Stimulated activated effector memory CD8-positive, alpha-beta T cell treated with anti-CD3 and anti-CD28 coated beads, Interleukin-12 subunit alpha, Interleukin-12 subunit beta, amount 100 ng/mL, for 72 hours (primary cell): ENCODE measurements around the gene SSU72.

Experiments
- ATAC-seq: fragments of 150-1000 bp; cut with Tn5 transposase; 2 replicates; pipeline ENCODE4 v1.10.0; 2021
- DNase-seq, 2 donors: peaks; one replicate each; pipeline ENCODE4 v3.0.0; 2021 to 2022; ENCODE audit warnings: low spot score in 2 of 2
- H3K27ac Mint-ChIP-seq: one replicate; pipeline ENCODE4 v1.8.0; 2022; ENCODE audit warnings: mild to moderate bottlenecking, mixed read lengths
- H3K36me3 Mint-ChIP-seq: one replicate; pipeline ENCODE4 v1.8.0; 2022; ENCODE audit warnings: mild to moderate bottlenecking, mixed read lengths
- H3K4me1 Mint-ChIP-seq: one replicate; pipeline ENCODE4 v1.8.0; 2022; ENCODE audit warnings: mixed read lengths
- H3K4me3 Mint-ChIP-seq: one replicate; pipeline ENCODE4 v1.8.0; 2022; ENCODE audit warnings: mild to moderate bottlenecking, mixed read lengths
- H3K9me3 Mint-ChIP-seq: one replicate; pipeline ENCODE4 v1.8.0; 2022; ENCODE audit warnings: mixed read lengths

SSU72 gene

DNA sequence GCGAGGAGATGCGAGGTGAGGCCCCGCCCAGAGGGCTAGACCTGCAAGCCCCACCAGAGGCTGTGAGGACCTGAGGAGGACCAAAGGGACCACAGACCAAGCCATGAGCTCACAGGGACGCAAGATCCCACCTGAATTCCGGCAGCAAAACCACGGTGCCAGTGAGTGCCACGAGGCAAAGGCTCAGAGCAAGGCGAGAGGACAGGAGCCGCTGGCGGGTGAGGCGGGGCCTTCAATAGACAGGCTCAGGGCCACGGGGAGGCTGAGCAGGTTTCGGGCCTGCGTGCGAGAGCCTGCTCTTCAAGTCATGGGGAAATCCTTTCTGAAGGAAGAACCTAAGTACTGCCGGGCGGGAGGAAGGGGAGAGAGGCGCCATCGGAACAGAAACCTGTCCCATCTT, 27.2 kb downstream of the SSU72 start:
- no peak overlapping the region for H3K27ac Mint-ChIP-seq
- ATAC-seq (no peak), DNase-seq (no peak)
- H3K4me3 Mint-ChIP-seq: no peak overlapping the region
- peaks cover 19% of the 10 kb centered on the region for H3K36me3 Mint-ChIP-seq
- H3K4me1 Mint-ChIP-seq: no peaks in the 10 kb centered on the region
- H3K9me3 Mint-ChIP-seq: no peaks in the 10 kb centered on the region

DNA sequence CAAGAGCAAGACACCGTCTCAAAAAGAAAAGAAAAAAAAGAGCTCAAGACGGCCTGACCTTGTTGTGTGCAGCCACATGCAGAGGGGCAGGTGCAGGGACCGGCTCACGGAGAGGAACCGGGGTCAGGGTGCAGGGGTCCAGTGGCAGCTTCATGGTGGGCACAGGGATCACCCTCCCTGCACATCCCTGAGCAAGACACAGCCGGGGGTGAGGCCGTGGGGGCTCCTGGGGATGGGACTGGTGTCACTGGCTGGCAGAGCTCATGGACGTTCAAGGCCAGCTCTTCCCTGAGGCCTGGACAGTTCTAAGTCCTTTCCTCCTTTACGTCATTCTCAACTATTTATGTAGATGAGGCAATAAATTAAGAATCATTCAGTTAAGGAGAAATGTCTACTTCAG, 27.7 kb downstream of the SSU72 start:
- Mint-ChIP-seq H3K27ac (no peak overlapping the region), H3K36me3 (peaks cover 21% of the 10 kb centered on the region), H3K9me3 (no peaks in the 10 kb centered on the region), H3K4me1 (no peaks in the 10 kb centered on the region), H3K4me3 (no peak overlapping the region)
- DNase-seq (no peak), ATAC-seq (no peak)

DNA sequence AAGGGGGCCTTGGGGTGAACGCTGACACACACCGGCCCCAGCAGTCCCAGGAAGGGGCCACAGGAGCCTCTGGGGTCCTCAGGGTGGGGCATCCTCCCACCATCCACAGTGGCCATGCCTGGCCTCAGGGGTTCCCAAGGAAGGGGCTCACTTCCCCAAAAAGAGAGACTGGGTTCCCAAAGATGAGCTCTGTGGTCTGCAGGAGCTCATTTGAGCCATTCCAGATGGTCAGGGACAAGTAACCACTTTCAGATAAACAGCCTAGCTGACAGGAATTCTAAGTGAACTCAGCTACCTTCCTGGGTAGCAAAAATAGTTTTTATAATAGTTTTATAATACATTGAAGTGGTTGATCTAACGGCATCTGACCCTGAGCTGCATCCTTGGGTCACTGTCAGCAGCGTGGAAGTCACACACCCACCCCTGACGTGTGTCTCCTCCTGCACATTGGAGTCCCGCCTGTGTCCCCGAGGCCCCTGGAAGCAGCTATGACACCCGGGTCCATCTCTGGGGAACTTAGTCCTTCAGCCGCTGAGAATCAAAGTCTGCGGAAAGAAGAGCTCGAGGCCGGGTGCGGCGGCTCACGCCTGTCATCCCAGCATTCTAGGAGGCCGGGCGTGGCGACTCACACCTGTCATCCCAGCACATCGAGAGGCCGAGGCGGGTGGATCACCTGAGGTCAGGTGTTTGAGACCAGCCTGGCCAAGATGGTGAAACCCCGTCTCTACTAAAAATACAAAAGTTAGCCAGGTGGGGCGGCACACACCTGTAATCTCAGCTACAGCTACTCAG, 28.5 kb downstream of the SSU72 start:
- Mint-ChIP-seq H3K27ac (no peak overlapping the region), H3K36me3 (peaks cover 29% of the 10 kb centered on the region), H3K9me3 (no peaks in the 10 kb centered on the region), H3K4me3 (no peak overlapping the region), H3K4me1 (no peaks in the 10 kb centered on the region)
- DNase-seq (no peak), ATAC-seq (no peak)

DNA sequence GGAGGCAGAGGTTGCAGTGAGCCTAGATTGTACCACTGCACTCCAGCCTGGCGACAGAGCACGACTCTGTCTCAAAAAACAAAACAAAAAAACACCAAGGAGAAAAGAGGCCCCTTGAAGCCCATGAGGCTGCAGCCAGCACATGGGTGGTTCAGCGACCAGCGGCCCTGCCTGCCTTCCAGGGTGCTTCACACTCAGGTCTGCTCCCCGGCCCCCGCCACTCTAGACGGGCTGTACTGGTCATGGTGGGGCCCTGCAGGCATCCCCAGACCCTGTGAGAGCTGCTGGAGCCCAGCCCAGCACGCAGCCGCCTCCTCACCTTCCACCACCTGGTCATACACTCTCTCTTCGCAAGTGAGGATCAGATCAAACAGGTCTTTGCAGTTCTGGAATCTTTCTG, 30.1 kb downstream of the SSU72 start:
- Mint-ChIP-seq H3K4me3 (no peak overlapping the region), H3K36me3 (peaks cover 23% of the 10 kb centered on the region), H3K9me3 (no peaks in the 10 kb centered on the region), H3K27ac (no peak overlapping the region), H3K4me1 (peaks cover under 1% of the 10 kb centered on the region)
- ATAC-seq (no peak), DNase-seq (no peak)

DNA sequence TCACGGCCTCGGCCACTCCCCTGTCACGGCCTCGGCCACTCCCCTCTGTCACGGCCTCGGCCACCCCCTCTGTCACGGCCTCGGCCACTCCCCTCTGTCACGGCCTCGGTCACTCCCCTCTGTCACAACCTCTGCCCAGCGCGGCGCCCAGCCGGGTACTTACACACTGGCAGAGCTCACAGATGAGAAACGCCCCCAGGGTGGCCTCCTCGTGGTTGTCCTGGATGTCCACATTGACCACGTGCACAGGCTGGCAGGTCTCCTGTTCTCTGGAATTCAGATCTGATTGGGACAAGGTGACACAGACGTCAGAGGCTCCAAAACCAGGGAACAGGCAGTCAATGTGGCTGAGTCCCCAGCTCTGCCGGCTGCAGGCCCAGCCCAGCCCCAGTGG, 31.0 kb downstream of the SSU72 start:
- H3K27ac Mint-ChIP-seq: no peak overlapping the region
- DNase-seq: no peak
- no peak overlapping the region for H3K4me3 Mint-ChIP-seq
- peaks cover 5% of the 10 kb centered on the region for H3K4me1 Mint-ChIP-seq
- H3K36me3 Mint-ChIP-seq: peaks cover 23% of the 10 kb centered on the region
- ATAC-seq: no peak
- H3K9me3 Mint-ChIP-seq: no peaks in the 10 kb centered on the region

DNA sequence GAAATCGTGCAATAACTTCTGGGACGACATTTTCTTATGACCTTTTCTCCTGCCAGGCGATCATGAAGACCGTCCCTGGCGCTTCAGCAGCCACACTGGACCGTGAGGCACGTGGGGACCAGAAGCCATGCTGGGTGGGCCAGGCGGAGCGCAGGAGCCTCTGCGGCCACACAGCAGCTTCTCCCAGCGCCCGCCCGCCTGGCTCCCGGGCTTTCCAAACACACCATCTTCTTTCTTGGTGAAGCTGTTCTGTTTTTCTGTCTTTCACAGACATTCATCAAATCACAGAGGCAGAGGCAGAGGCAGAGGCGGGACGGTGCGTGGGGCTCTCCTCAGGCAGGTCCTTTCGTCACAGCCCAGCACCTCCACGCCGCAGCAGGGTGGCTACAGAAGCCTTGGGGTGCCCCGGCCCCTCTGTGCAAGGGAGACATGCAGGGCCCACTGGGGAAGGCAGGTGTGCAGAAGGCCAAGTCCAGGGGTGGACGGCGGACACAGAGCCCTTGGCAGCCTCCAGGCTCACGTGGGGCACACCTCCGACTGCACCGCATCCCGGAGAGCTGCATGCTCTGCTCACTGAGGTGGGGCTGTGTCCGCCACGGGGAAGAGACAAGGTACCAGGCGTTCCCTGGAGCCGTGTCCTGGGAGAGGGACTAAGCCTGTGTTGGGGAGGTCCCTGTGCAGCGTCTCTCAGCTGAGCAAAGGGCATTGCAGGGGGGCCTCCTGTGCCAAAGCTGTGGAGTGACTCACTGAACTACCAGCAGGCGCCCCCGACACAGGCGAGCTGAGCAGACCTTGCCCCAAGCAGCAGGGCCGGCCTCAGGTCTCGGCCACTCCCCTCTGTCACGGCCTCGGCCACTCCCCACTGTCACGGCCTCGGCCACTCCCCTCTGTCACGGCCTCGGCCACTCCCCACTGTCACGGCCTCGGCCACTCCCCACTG, 31.6 kb downstream of the SSU72 start:
- H3K4me1 Mint-ChIP-seq: peaks cover 5% of the 10 kb centered on the region
- no peak overlapping the region for H3K4me3 Mint-ChIP-seq

DNA sequence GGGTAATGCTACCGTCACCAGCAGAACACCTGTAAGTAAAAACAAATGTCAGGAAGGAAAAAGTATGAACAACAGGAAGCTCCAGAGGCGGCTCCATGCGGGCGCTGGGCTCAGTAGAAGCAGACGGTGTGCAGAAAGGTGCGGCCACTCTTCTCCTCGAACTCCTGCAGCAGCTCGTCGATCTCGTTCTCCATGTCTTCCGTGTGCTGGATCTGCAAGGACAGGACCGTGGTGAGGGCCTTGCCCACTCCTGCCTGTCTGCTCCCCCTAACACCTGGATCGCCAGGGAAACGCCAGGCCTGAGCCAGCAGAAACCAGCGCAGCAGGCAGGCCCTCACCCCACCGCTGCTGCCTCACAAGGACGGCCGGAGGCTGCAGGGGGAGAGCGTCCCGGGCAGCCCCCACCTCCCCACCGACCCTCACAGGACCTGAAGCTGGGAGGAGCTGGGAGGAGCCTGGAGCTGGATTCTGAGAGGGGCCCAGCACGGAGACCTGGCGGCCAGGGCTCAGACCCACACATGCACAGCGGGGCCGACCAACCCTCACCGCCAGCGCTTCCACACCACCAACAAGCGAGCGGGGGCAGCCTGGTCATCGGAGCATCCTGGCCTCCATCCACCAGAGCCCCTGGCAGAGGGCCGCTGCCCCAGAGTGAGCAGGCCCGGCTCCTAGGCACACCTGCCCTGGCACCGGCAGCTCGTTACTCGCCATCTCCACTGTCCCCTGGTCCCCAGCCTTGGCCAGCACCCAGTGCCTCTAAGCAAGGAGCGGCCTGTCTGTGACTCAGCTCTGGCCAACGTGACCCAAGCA, 32.5 kb downstream of the SSU72 start:
- no peak for DNase-seq
- Mint-ChIP-seq H3K27ac (no peak overlapping the region), H3K36me3 (peaks cover 18% of the 10 kb centered on the region), H3K4me3 (no peak overlapping the region), H3K4me1 (peaks cover 5% of the 10 kb centered on the region), H3K9me3 (no peaks in the 10 kb centered on the region)
- no peak for ATAC-seq

More for the DNA sequence above, 31.6 kb downstream of the SSU72 start:
- Mint-ChIP-seq H3K27ac (no peak overlapping the region), H3K36me3 (peaks cover 23% of the 10 kb centered on the region), H3K9me3 (no peaks in the 10 kb centered on the region)
- no peak for ATAC-seq
- DNase-seq: no peak

DNA sequence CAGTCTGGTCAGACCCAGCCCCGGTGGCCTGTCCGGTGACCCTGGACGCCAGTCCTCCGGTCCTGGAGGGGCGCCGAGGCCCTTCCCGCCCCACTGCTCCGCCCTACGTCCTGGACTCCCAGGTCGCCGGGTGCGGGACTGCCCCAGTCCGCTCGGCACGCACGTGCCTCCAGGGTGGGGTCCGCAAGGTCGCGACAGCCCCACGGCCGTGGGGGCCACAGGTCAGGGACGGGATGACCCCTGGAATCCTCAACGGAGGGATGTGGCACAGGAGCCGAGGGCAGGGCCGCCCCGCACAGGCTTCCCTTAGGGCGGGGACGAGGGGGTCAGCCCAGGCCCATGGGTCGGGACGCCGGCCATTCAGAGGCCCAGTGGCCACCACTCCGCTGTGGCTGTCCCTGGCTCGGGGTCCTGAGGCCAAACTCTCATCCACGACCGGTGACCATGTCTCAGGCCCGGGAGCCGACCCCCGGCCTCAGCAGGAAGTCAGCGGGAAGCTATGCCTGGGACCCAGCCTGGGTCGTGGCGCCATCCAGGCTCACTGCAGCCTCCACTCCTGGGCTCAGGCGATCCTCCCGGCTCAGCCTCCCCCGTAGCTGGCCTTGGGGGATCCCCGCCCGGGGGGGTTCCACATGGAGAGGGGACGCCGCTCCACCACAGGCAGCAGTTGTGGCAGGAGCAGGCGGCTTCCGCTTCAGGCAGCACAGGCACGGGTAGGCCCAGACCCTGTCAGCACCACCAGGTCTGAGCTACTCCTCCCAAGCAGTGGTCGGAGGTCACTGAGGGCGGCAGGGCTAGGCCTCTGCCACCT, 33.6 kb downstream of the SSU72 start:
- H3K4me3 Mint-ChIP-seq: no peak overlapping the region
- H3K27ac Mint-ChIP-seq: no peak overlapping the region
- peaks cover 10% of the 10 kb centered on the region for H3K36me3 Mint-ChIP-seq
- ATAC-seq (no peak), DNase-seq (no peak)
- peaks cover 5% of the 10 kb centered on the region for H3K4me1 Mint-ChIP-seq
- H3K9me3 Mint-ChIP-seq: no peaks in the 10 kb centered on the region

DNA sequence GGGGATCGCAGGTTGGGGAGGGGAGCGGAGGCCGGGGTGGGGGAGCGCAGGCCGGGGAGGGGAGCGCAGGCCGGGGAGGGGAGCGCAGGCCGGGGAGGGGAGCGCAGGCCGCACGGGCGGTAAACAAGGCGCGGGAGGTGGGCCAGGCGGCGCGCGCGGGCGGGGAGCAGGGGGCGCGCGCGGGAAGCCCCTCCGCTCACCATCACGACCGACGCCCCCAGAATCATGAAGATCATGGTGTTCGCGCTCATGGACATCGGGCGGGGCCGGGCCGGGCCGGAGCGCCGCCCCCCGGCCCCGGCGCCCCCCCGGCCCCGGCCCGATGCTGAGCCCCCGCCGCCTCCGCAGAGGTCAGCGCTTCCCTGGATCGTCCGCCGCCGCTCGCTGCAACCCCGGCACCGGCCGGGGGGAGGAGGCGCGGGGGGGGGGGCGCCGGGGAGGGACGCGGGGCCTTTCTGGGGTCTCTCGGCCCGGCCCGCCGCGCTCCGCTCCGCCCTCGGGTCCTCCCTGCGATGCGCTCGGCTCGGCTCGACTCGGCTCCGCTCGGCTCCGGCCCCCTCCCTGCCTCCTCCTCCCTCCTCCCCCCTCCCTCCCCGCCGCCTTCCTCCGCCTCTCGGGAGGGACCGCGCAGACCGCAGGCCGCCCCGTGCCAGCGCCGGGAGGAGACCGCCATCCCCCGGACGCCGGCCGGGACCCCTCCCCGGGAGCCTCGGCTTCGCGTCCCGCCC, 34.4 kb downstream of the SSU72 start, which contains the start of gene TMEM240:
TSS of gene TMEM240 (minus strand) at position 535 of the 728 bp plus-strand sequence. CDS start at position 257, 278 bp downstream.
- Mint-ChIP-seq H3K9me3 (no peaks in the 10 kb centered on the region), H3K36me3 (peaks cover 10% of the 10 kb centered on the region), H3K4me1 (peaks cover 5% of the 10 kb centered on the region), H3K27ac (no peak within 1 kb of the TSS), H3K4me3 (peak within 1 kb of the TSS; percentile 50)
- DNase-seq: no peak
- ATAC-seq: peak; percentile 58

DNA sequence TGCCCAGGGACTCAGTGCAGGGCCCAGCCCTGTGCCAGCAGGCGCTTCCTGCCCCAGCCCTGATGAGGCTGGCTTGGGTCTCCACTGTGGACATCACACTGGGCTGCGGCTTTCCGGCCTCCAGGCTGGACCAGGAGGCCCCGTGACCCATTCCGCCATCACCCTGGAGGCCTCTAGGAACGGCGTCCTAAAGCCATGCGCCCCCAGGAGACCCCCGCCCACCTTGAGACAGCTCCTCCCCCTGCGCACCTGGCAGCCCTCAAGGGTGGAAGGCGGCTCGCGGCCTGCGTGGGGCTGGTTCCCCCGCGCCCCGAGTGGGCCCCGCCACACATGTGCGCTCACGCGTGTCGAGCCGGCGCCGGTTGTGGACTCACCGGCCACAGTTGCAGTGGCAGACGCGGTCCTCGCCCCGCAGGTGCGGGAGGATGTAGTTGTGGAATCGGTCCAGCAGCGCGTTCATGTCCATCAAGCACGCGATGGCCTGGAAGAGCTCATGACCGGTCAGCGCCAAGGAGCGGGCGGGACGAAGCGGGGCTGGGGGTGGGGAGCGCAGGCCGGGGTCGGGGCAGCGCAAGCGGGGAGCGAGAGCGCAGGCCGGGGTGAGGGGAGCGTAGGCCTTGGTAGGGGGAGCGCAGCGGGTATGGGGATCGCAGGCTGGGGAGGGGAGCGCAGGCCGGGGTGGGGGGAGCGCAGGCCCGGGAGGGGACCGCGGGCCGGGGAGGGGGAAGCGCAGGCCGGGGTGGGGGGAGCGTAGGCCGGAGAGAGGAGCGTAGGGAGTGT, 35.2 kb downstream of the SSU72 start:
- Mint-ChIP-seq H3K27ac (no peak overlapping the region), H3K9me3 (no peaks in the 10 kb centered on the region), H3K4me3 (peak overlapping the region; percentile 50), H3K4me1 (peaks cover 5% of the 10 kb centered on the region), H3K36me3 (peaks cover 10% of the 10 kb centered on the region)
- ATAC-seq (no peak), DNase-seq (no peak)

DNA sequence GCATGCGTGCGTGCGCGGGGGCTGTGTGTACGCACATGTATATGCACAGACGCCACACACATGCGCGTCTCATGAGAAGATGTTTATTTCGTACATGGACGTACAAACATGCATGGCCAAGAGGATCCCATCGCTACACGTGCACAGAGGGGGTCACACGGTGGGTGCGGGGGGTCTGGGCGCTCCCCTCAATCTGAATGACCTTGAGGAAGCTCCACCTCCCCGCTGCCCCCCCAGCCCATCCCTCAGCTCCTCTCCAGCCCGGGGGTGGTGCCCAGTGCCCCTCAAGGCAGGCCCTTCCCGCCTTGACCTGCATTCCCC, 35.7 kb downstream of the SSU72 start:
- H3K9me3 Mint-ChIP-seq: no peaks in the 10 kb centered on the region
- H3K36me3 Mint-ChIP-seq: peaks cover 10% of the 10 kb centered on the region
- H3K27ac Mint-ChIP-seq: no peak overlapping the region
- peak overlapping the region; percentile 50 for H3K4me3 Mint-ChIP-seq
- H3K4me1 Mint-ChIP-seq: peaks cover 5% of the 10 kb centered on the region
- no peak for ATAC-seq
- no peak for DNase-seq

DNA sequence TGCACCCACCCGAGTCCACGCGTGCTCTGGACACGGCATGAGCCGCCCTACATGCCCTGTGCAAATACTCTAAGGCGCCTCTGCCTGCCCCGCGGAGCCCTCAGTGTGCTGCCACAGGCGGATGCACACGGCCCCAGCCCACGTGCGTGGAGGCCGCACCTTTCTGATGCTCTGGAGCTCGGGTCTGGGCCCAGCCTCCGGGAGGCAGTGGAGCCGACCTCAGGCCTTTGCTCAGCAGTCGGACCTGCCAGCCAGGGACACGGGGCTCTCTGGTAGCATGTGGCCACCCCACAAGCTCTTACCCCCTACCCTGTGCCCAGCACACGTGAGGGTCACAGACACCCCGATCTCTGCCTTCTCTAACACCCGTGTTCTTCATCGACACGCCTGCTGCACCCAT, 36.3 kb downstream of the SSU72 start:
- Mint-ChIP-seq H3K36me3 (peaks cover 10% of the 10 kb centered on the region), H3K9me3 (no peaks in the 10 kb centered on the region), H3K27ac (no peak overlapping the region), H3K4me1 (peaks cover 5% of the 10 kb centered on the region), H3K4me3 (peak overlapping the region; percentile 50)
- no peak for ATAC-seq
- no peak for DNase-seq

DNA sequence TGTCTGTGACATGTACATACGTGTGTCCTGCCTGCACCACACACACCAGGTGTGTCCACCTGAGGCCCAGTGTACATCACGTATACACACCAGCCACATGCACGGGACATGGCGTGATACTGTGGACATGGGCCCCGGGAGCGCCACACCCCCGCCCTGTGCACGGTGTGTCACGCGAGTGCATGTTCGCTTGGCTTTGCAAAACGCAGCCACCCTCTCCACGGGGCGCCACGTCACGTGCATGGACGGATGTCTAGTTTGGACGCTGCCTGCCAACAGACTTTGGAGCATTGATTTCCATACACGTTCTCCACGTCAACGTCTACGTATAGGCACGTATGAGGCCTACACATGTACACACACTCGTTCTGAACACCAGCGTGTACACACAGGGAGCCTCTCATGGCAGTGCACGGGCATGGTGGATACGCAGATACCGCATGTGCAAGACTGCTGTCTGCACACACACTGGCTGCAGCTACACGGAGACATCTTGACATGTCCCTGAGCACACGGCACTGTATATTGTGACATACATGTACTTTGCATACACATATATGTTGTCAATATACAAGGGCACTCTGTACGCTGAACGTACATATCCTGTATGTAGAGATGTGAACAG, 36.9 kb downstream of the SSU72 start:
- peaks cover 10% of the 10 kb centered on the region for H3K36me3 Mint-ChIP-seq
- DNase-seq: no peak
- H3K4me1 Mint-ChIP-seq: peaks cover 5% of the 10 kb centered on the region
- no peak for ATAC-seq
- no peaks in the 10 kb centered on the region for H3K9me3 Mint-ChIP-seq
- no peak overlapping the region for H3K4me3 Mint-ChIP-seq
- H3K27ac Mint-ChIP-seq: no peak overlapping the region
